Colon (tissue), 2 donors: Measurements from ENCODE around the gene XPC.
"Not testable (repeated sequence)": the region's sequence is repeated elsewhere in the genome, so short reads cannot be mapped to it uniquely, and the experiment has no call there.

Source experiments
- FAIRE-seq: peaks from 2 replicates; lab custom pipeline; 2012; peaks lifted over from hg19 to GRCh38; lab: Jason Lieb, UNC
- donor health status: control.
- donor health status: control.

XPC gene

GRCh38 chr3:14178247-14179113 lies at the start of gene XPC, which contains the start of gene LSM3:
XPC (minus strand) TSS chr3:14178601; CDS start chr3:14178568, 33 bp downstream.
LSM3 (plus strand) TSS chr3:14178817; CDS start chr3:14178861, 44 bp downstream.
- peak; percentile 49 for FAIRE-seq

- FAIRE-seq, result no peak
Measured at GRCh38 chr3:14227856-14228255, 49.5 kb upstream of the XPC start.

- not testable (repeated sequence) for FAIRE-seq
Measured at GRCh38 chr3:14226351-14226750, 48.0 kb upstream of the XPC start.

- FAIRE-seq, result no peak
Measured at GRCh38 chr3:14225421-14225820, 47.0 kb upstream of the XPC start.

- no peak for FAIRE-seq
Measured at GRCh38 chr3:14224895-14225294, 46.5 kb upstream of the XPC start.

GRCh38 chr3:14223595-14223994 lies 45.2 kb upstream of the XPC start:
- FAIRE-seq, result no peak

- FAIRE-seq, result no peak
Measured at GRCh38 chr3:14222900-14223594, 44.6 kb upstream of the XPC start.

- no peak for FAIRE-seq
Measured at GRCh38 chr3:14222457-14222856, 44.1 kb upstream of the XPC start.

GRCh38 chr3:14221902-14222301 lies 43.5 kb upstream of the XPC start:
- FAIRE-seq, result no peak

GRCh38 chr3:14220933-14221332 lies 42.5 kb upstream of the XPC start:
- FAIRE-seq, result no peak

GRCh38 chr3:14218355-14218754 lies 40.0 kb upstream of the XPC start:
- FAIRE-seq, result no peak

- FAIRE-seq, result no peak
Measured at GRCh38 chr3:14216257-14217048, 38.1 kb upstream of the XPC start.

- no peak for FAIRE-seq
Measured at GRCh38 chr3:14214764-14215163, 36.4 kb upstream of the XPC start.

- FAIRE-seq, result no peak
Measured at GRCh38 chr3:14213066-14213774, 34.8 kb upstream of the XPC start.

- no peak for FAIRE-seq
Measured at GRCh38 chr3:14212032-14212431, 33.6 kb upstream of the XPC start.

- FAIRE-seq, result no peak
Measured at GRCh38 chr3:14211621-14212020, 33.2 kb upstream of the XPC start.

GRCh38 chr3:14210843-14211594 lies 32.6 kb upstream of the XPC start:
- no peak for FAIRE-seq

GRCh38 chr3:14210290-14210688 lies 31.9 kb upstream of the XPC start:
- no peak for FAIRE-seq

GRCh38 chr3:14209581-14210289 lies 31.3 kb upstream of the XPC start:
- no peak for FAIRE-seq

GRCh38 chr3:14208977-14209394 lies 30.6 kb upstream of the XPC start:
- no peak for FAIRE-seq
